CD4-positive, alpha-beta memory T cell (primary cell): Measurements from ENCODE around the gene MKX. TPM values are rescaled to one million over a fixed set of nuclear protein-coding genes. Genes with fewer than 3 reads are reported as not detected.

Source experiments
- CTCF ChIA-PET: fragments of 350-600 bp; sonication (Branson Sonifier 250); formaldehyde crosslinking; loops from one replicate; lab custom pipeline; 2021; ENCODE audit warnings: inconsistent platforms; ENCODE audit not compliant: partially characterized antibody; lab: Charles Lee
- POLR2A ChIA-PET: fragments of 350-600 bp; sonication (Branson Sonifier 250); formaldehyde crosslinking; loops from one replicate; lab custom pipeline; 2021; ENCODE audit not compliant: partially characterized antibody; lab: Charles Lee
- DNase-seq, 5 donors: peaks; one replicate each; pipeline versions ENCODE4 v3.0.0 to v3.0.0-alpha.2; 2020 to 2022; ENCODE audit warnings: mixed read lengths in 1 of 5
- H3K27ac ChIP-seq: one replicate; pipeline ENCODE4 v1.7.0; 2013; ENCODE audit warnings: low read depth, low read length
- H3K27me3 ChIP-seq: 2 replicates; pipeline ENCODE4 v1.7.0; 2013; ENCODE audit warnings: mild to moderate bottlenecking, low read length, moderate library complexity; ENCODE audit not compliant: insufficient read depth
- H3K36me3 ChIP-seq: 2 replicates; pipeline ENCODE4 v1.7.0; 2013; ENCODE audit warnings: mild to moderate bottlenecking, low read length, moderate library complexity; ENCODE audit not compliant: insufficient read depth
- H3K4me1 ChIP-seq: 2 replicates; pipeline ENCODE4 v1.7.0; 2013; ENCODE audit warnings: mild to moderate bottlenecking, low read length, moderate library complexity; ENCODE audit not compliant: insufficient read depth
- H3K4me3 ChIP-seq, 2 donors: one replicate each; pipeline ENCODE4 v1.7.0; 2013; ENCODE audit warnings: low read length in 2 of 2, mild to moderate bottlenecking in 1 of 2
- H3K9me3 ChIP-seq, 2 donors: one replicate each; pipeline ENCODE4 v1.7.0; 2013; ENCODE audit warnings: low read length in 2 of 2, control low read depth in 1 of 2; ENCODE audit not compliant: control insufficient read depth in 1 of 2
- H3K27ac Mint-ChIP-seq, 7 donors: one replicate each; pipeline ENCODE4 v1.8.0; 2020 to 2021; ENCODE audit warnings: mixed read lengths in 7 of 7, mild to moderate bottlenecking in 6 of 7, inconsistent platforms in 3 of 7, moderate library complexity in 3 of 7
- H3K27me3 Mint-ChIP-seq, 2 donors: one replicate each; pipeline ENCODE4 v1.8.0; 2020 to 2021; ENCODE audit warnings: mixed read lengths in 2 of 2
- H3K36me3 Mint-ChIP-seq, 2 donors: one replicate each; pipeline ENCODE4 v1.8.0; 2020 to 2021; ENCODE audit warnings: mixed read lengths in 2 of 2, inconsistent platforms in 1 of 2, mild to moderate bottlenecking in 1 of 2
- H3K4me1 Mint-ChIP-seq, 4 donors: one replicate each; pipeline ENCODE4 v1.8.0; 2020 to 2021; ENCODE audit warnings: mixed read lengths in 4 of 4, mild to moderate bottlenecking in 1 of 4
- H3K4me3 Mint-ChIP-seq, 8 donors: one replicate each; pipeline ENCODE4 v1.8.0; 2020 to 2021; ENCODE audit warnings: mixed read lengths in 8 of 8, mild to moderate bottlenecking in 7 of 8, moderate library complexity in 6 of 8, inconsistent platforms in 3 of 8
- H3K9me3 Mint-ChIP-seq, 8 donors: one replicate each; pipeline ENCODE4 v1.8.0; 2020 to 2021; ENCODE audit warnings: mixed read lengths in 8 of 8, mild to moderate bottlenecking in 5 of 8, inconsistent platforms in 3 of 8, moderate library complexity in 1 of 8
- intact Hi-C: fragments of 100-400 bp; cut with micrococcal nuclease; formaldehyde crosslinking; loops from one replicate; pipeline ENCODE4 v1.15.1; 2023
- polyA plus RNA-seq, 2 donors: library from polyadenylated mRNA; unstranded; fragments of 300-500 nt; fragmentation: Illumina TruSeq; gene quantifications; one replicate each; pipeline ENCODE4 v1.2.3, GENCODE V29; 2021
- total RNA-seq, 2 experiments: library from RNA; stranded (reverse); gene quantifications; one replicate each; pipeline ENCODE4 v1.2.3, GENCODE V29; 2021

The MKX gene
- total and polyA plus RNA-seq, 4 experiments from 2014 or later, result not detected

DNA sequence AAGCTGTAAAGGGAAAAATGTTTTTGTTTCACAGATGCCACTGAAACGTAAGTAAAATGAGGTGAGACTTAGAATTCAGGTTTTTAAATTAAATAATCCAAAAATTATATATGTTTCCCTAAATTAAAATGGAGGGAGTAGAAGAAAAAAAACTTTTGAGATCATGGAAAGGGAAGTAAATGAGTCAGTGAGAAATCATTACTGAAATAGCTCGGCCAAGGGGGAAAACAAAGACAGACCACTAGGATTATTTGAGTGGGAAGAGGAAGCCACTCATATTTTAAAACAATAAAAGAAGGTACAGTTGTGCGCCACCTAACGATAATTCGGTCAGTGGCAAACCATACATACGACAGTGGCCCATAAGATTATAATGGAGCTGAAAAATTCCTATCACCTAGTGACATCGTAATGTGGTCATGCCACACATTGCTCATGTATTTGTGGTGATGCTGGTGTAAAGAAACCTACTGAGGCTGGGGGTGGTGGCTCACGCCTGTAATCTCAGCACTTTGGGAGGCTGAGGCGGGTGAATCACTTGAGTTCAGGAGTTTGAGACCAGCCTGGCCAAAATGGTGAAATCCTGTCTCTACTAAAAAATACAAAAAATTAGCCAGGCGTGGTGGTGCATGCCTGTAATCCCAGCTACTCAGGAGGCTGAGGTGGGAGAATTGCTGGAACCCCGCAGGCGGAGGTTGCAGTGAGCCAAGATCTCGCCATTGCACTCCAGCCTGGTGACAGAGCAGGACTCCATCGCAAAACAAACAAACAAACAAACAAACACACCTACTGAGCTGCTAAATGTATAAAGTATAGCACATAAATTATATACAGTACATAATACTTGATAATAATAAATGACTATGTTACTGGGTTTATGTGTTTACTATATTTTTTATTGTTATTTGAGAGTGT lies 64.7 kb downstream of the MKX start:
- H3K36me3 Mint-ChIP-seq, result no peaks in the 10 kb centered on the region
- Histone ChIP-seq H3K27me3 (no peaks in the 10 kb centered on the region), H3K9me3 (no peaks in the 10 kb centered on the region), H3K36me3 (no peaks in the 10 kb centered on the region), H3K4me1 (no peaks in the 10 kb centered on the region), H3K27ac (no peak overlapping the region), H3K4me3 (no peak overlapping the region)
- no peak overlapping the region for H3K4me3 Mint-ChIP-seq
- ChIA-PET POLR2A (no interaction called here), CTCF (interaction anchor here (1.3 kb wide), 1 partner anchor 19 kb away, joined by 3 read pairs; no protein-coding TSS in a partner anchor)
- DNase-seq, result no peak
- intact Hi-C loops, result no loop called here
- H3K27ac Mint-ChIP-seq, result no peak overlapping the region
- H3K4me1 Mint-ChIP-seq, result no peaks in the 10 kb centered on the region
- H3K9me3 Mint-ChIP-seq, result no peaks in the 10 kb centered on the region
- peaks cover 5 to 6% of the 10 kb centered on the region in 2 donors for H3K27me3 Mint-ChIP-seq

GRCh38 chr10:27680006-27680557 lies 65.5 kb downstream of the MKX start:
- H3K36me3 Mint-ChIP-seq, result no peaks in the 10 kb centered on the region
- H3K4me1 ChIP-seq, result no peaks in the 10 kb centered on the region
- POLR2A ChIA-PET, result no interaction called here
- no peaks in the 10 kb centered on the region for H3K27me3 ChIP-seq
- intact Hi-C loops, result no loop called here
- no peaks in the 10 kb centered on the region for H3K9me3 Mint-ChIP-seq
- DNase-seq, result no peak
- H3K4me3 Mint-ChIP-seq, result no peak overlapping the region
- no peaks in the 10 kb centered on the region for H3K36me3 ChIP-seq
- peak overlapping the region in 1 of 7 donors; percentile 18 for H3K27ac Mint-ChIP-seq
- no peak overlapping the region for H3K4me3 ChIP-seq
- no peaks in the 10 kb centered on the region for H3K4me1 Mint-ChIP-seq
- CTCF ChIA-PET, result interaction anchor here (0.7 to 1.3 kb wide), 2 partner anchors 19 to 223 kb away, joined by 3 to 4 read pairs; no protein-coding TSS in a partner anchor
- no peak overlapping the region for H3K27ac ChIP-seq
- no peaks in the 10 kb centered on the region for H3K9me3 ChIP-seq
- H3K27me3 Mint-ChIP-seq, result peaks cover 5 to 6% of the 10 kb centered on the region in 2 donors

GRCh38 chr10:27679369-27679912 lies 66.2 kb downstream of the MKX start:
- no peaks in the 10 kb centered on the region for H3K9me3 ChIP-seq
- H3K36me3 Mint-ChIP-seq, result no peaks in the 10 kb centered on the region
- H3K4me1 Mint-ChIP-seq, result no peaks in the 10 kb centered on the region
- H3K4me1 ChIP-seq, result no peaks in the 10 kb centered on the region
- intact Hi-C loops, result no loop called here
- no peak overlapping the region for H3K27ac ChIP-seq
- H3K27me3 ChIP-seq, result no peaks in the 10 kb centered on the region
- no peak overlapping the region for H3K4me3 Mint-ChIP-seq
- no peaks in the 10 kb centered on the region for H3K9me3 Mint-ChIP-seq
- no peak for DNase-seq
- peaks cover 5 to 6% of the 10 kb centered on the region in 2 donors for H3K27me3 Mint-ChIP-seq
- ChIA-PET CTCF (interaction anchor here (0.6 to 0.7 kb wide), 2 partner anchors 24 to 224 kb away, joined by 3 to 4 read pairs; no protein-coding TSS in a partner anchor), POLR2A (no interaction called here)
- H3K36me3 ChIP-seq, result no peaks in the 10 kb centered on the region
- no peak overlapping the region for H3K4me3 ChIP-seq
- peak overlapping the region in 1 of 7 donors; percentile 18 for H3K27ac Mint-ChIP-seq

GRCh38 chr10:27678166-27678565 lies 67.5 kb downstream of the MKX start:
- Mint-ChIP-seq H3K27ac (no peak overlapping the region), H3K4me1 (no peaks in the 10 kb centered on the region), H3K27me3 (peaks cover 5 to 6% of the 10 kb centered on the region in 2 donors), H3K4me3 (no peak overlapping the region), H3K9me3 (no peaks in the 10 kb centered on the region), H3K36me3 (no peaks in the 10 kb centered on the region)
- intact Hi-C loops, result no loop called here
- no peaks in the 10 kb centered on the region for H3K9me3 ChIP-seq
- H3K27me3 ChIP-seq, result no peaks in the 10 kb centered on the region
- no peak overlapping the region for H3K27ac ChIP-seq
- no peaks in the 10 kb centered on the region for H3K4me1 ChIP-seq
- no peak overlapping the region for H3K4me3 ChIP-seq
- no peak for DNase-seq
- ChIA-PET CTCF (no interaction called here), POLR2A (no interaction called here)
- no peaks in the 10 kb centered on the region for H3K36me3 ChIP-seq

- H3K27me3 Mint-ChIP-seq, result peaks cover 0 to 5% of the 10 kb centered on the region in 2 donors
- Histone ChIP-seq H3K36me3 (no peaks in the 10 kb centered on the region), H3K27me3 (no peaks in the 10 kb centered on the region), H3K4me1 (no peaks in the 10 kb centered on the region), H3K27ac (no peak overlapping the region), H3K4me3 (no peak overlapping the region), H3K9me3 (no peaks in the 10 kb centered on the region)
- intact Hi-C loops, result no loop called here
- H3K9me3 Mint-ChIP-seq, result no peaks in the 10 kb centered on the region
- CTCF ChIA-PET, result no interaction called here
- no peak overlapping the region for H3K4me3 Mint-ChIP-seq
- DNase-seq, result no peak
- H3K36me3 Mint-ChIP-seq, result no peaks in the 10 kb centered on the region
- POLR2A ChIA-PET, result no interaction called here
- H3K27ac Mint-ChIP-seq, result no peak overlapping the region
- H3K4me1 Mint-ChIP-seq, result no peaks in the 10 kb centered on the region
Observed at GRCh38 chr10:27673065-27673464, 72.6 kb downstream of the MKX start.

- no peak overlapping the region for H3K4me3 ChIP-seq
- CTCF ChIA-PET, result no interaction called here
- Mint-ChIP-seq H3K27me3 (peaks cover 0 to 1% of the 10 kb centered on the region in 2 donors), H3K9me3 (peaks cover 0 to 2% (median 0%) of the 10 kb centered on the region in 8 donors), H3K4me1 (no peaks in the 10 kb centered on the region), H3K27ac (no peak overlapping the region), H3K4me3 (no peak overlapping the region), H3K36me3 (no peaks in the 10 kb centered on the region)
- no peaks in the 10 kb centered on the region for H3K4me1 ChIP-seq
- no peaks in the 10 kb centered on the region for H3K9me3 ChIP-seq
- H3K36me3 ChIP-seq, result no peaks in the 10 kb centered on the region
- intact Hi-C loops, result no loop called here
- no peak overlapping the region for H3K27ac ChIP-seq
- POLR2A ChIA-PET, result no interaction called here
- H3K27me3 ChIP-seq, result no peaks in the 10 kb centered on the region
- no peak for DNase-seq
Observed at GRCh38 chr10:27671821-27672220, 73.8 kb downstream of the MKX start.

DNA sequence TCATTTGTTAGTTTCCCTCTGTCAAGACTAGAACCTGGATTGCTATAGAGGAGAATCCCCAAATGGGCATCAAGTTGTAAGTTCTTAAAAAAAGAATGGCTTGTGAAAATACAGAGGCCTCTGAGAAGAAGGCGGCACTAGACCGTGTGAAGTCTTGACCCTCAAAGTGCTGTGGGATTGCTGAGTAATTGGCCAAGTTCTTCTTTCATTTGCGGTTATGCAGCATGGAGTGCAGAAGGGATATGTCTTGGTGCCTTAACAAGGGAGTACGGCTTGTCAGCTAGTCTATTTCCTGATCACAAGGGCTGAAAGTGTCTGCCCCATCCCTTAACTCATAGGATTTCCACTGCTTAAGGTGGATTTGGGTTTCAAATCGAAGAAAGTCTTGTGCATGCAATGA lies 81.2 kb downstream of the MKX start:
- H3K27ac ChIP-seq, result no peak overlapping the region
- CTCF ChIA-PET, result interaction anchor here (1.1 kb wide), 1 partner anchor 9 kb away, joined by 3 read pairs; no protein-coding TSS in a partner anchor
- Mint-ChIP-seq H3K27me3 (peaks cover 14 to 15% of the 10 kb centered on the region in 2 donors), H3K27ac (no peak overlapping the region), H3K4me3 (no peak overlapping the region), H3K4me1 (peaks cover 0 to 4% (median 0%) of the 10 kb centered on the region in 4 donors), H3K9me3 (peaks cover 0 to 2% (median 0%) of the 10 kb centered on the region in 8 donors), H3K36me3 (no peaks in the 10 kb centered on the region)
- no peaks in the 10 kb centered on the region for H3K4me1 ChIP-seq
- DNase-seq, result no peak
- H3K27me3 ChIP-seq, result peaks cover 7% of the 10 kb centered on the region
- H3K9me3 ChIP-seq, result no peaks in the 10 kb centered on the region
- POLR2A ChIA-PET, result no interaction called here
- H3K4me3 ChIP-seq, result no peak overlapping the region
- H3K36me3 ChIP-seq, result no peaks in the 10 kb centered on the region
- intact Hi-C loops, result no loop called here
